Prostate gland (tissue), 2 donors: Measurements from ENCODE around the gene ERC2. TPM values are rescaled to one million over a fixed set of nuclear protein-coding genes. Genes with fewer than 3 reads are reported as not detected.

ENCODE experiments used
- DNase-seq: peaks from one replicate; pipeline ENCODE4 v3.0.0-alpha.2; 2019; ENCODE audit warnings: low spot score
- H3K27ac ChIP-seq, 2 donors: fragments of 200-600 bp; sonication (generic); 2 replicates each; pipeline ENCODE4 v1.5.1; 2017 to 2019
- H3K27me3 ChIP-seq: fragments of 200-600 bp; sonication (generic); replicated peaks from 2 replicates; pipeline ENCODE4 v1.5.1; 2019; ENCODE audit not compliant: insufficient read depth
- H3K36me3 ChIP-seq, 2 donors: fragments of 200-600 bp; sonication (generic); 1 replicate in 1 of 2; 2 replicates in 1 of 2; pipeline versions ENCODE4 v1.5.1 to v1.8.1; 2017 to 2019
- H3K4me1 ChIP-seq: fragments of 200-600 bp; sonication (generic); replicated peaks from 2 replicates; pipeline ENCODE4 v1.5.1; 2019
- H3K4me3 ChIP-seq, 2 donors: fragments of 200-600 bp; sonication (generic); 2 replicates each; pipeline ENCODE4 v1.5.1; 2017 to 2019
- H3K9me3 ChIP-seq: fragments of 200-600 bp; sonication (generic); 2 replicates; pipeline ENCODE4 v1.5.1; 2017
- POLR2A ChIP-seq: fragments of 450-650 bp; IDR thresholded peaks from one replicate; pipeline ENCODE4 v1.6.1; 2016; ENCODE audit warnings: antibody characterized with exemption, mild to moderate bottlenecking
- POLR2AphosphoS5 ChIP-seq: sonication (generic); formaldehyde crosslinking; IDR thresholded peaks from one replicate; pipeline ENCODE4 v1.6.1; 2017; ENCODE audit warnings: antibody characterized with exemption
- WGBS: methylation state at CpG from one replicate; pipeline ENCODE4 v1.1.5; 2018; 5-methylcytosine and 5-hydroxymethylcytosine counted together
- intact Hi-C: fragments of 100-400 bp; cut with DNase I; formaldehyde crosslinking; loops from one replicate; pipeline ENCODE4 v1.14.2; 2022
- total RNA-seq, 2 donors: library from RNA; depleted of rRNA; stranded (reverse); fragments of >200 nt; gene quantifications; one replicate each; pipeline ENCODE4 v1.1.0, GENCODE V29; 2016
- TF ChIP-seq, protein P1 (sequence below), 4 experiments: fragments of 200-600 bp in 2 of 4; fragments of 450-650 bp in 2 of 4; sonication (generic) in 2 of 4; IDR thresholded peaks; 1 replicate in 3 of 4; 2 replicates in 1 of 4; pipeline ENCODE4 v1.5.1; 2016 to 2019; ENCODE audit warnings: antibody characterized with exemption in 4 of 4, mild to moderate bottlenecking in 2 of 4, moderate library complexity in 2 of 4

The ERC2 gene
- total RNA-seq, 2 donors from 2014 or later = 1.0 to 2.7 TPM

- intact Hi-C loops = no loop called here
- no peaks in the 10 kb centered on the region for H3K27me3 ChIP-seq
- H3K9me3 ChIP-seq = no peaks in the 10 kb centered on the region
- no peak for DNase-seq
- no peak overlapping the region for H3K4me3 ChIP-seq
- WGBS = 82% methylated on average over 7 of the region's 7 CpGs
- no peak overlapping the region for H3K27ac ChIP-seq
- TF ChIP-seq POLR2A (no peak), POLR2AphosphoS5 (no peak)
- TF ChIP-seq, protein P1, sequence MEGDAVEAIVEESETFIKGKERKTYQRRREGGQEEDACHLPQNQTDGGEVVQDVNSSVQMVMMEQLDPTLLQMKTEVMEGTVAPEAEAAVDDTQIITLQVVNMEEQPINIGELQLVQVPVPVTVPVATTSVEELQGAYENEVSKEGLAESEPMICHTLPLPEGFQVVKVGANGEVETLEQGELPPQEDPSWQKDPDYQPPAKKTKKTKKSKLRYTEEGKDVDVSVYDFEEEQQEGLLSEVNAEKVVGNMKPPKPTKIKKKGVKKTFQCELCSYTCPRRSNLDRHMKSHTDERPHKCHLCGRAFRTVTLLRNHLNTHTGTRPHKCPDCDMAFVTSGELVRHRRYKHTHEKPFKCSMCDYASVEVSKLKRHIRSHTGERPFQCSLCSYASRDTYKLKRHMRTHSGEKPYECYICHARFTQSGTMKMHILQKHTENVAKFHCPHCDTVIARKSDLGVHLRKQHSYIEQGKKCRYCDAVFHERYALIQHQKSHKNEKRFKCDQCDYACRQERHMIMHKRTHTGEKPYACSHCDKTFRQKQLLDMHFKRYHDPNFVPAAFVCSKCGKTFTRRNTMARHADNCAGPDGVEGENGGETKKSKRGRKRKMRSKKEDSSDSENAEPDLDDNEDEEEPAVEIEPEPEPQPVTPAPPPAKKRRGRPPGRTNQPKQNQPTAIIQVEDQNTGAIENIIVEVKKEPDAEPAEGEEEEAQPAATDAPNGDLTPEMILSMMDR (IDR thresholded peaks at IDR 0.05) = no peak
- H3K36me3 ChIP-seq = no peaks in the 10 kb centered on the region
- no peaks in the 10 kb centered on the region for H3K4me1 ChIP-seq
These were observed 663.8 kb downstream of the ERC2 start for GRCh38 chr3:55804170-55805095.

DNA sequence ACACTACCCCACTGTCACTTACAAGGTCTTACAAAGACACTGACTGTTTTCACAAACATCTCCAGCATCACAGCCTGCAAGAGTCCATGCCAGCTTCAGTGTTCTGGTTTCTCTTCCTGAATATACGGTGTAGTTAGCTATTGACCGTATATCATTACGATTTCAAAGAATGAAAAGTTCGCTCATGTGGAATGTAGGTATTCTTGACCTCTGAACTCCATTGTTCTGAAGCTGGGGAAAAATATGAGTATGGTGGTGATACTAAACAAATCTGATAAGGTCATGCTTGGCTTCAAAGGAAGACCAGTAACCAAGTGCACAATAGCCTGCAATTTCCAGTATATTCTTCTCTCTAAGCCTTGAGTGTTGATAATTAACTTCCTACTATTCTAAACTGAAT is 665.5 kb downstream of the ERC2 start:
- Histone ChIP-seq H3K4me3 (no peak overlapping the region), H3K36me3 (no peaks in the 10 kb centered on the region), H3K27ac (no peak overlapping the region), H3K27me3 (no peaks in the 10 kb centered on the region), H3K4me1 (no peaks in the 10 kb centered on the region), H3K9me3 (no peaks in the 10 kb centered on the region)
- no peak for TF ChIP-seq POLR2AphosphoS5
- TF ChIP-seq, protein P1 (IDR thresholded peaks at IDR 0.05) = no peak
- TF ChIP-seq POLR2A = no peak
- no peak for DNase-seq
- intact Hi-C loops = no loop called here
- 89% methylated on average over 4 of the region's 4 CpGs for WGBS

DNA sequence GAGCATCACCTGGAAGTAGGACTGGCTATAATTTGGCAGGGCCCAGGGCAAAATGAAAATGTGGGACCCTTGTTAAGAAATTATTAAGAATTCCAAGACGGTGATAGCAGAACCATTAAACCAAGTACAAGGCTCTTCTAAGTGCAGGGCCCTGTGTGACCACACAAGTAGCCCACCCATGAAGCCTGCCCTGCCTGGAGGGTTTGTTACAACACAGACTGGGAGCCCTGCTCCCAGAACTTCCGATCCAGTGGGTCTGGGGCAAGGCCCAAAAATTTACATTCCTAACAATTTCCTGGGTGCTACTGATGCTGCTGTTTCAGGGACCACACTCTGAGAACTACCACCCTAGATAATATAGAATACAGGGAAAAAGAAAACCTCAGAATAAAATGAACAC is 666.6 kb downstream of the ERC2 start:
- no peak for DNase-seq
- no peaks in the 10 kb centered on the region for H3K9me3 ChIP-seq
- intact Hi-C loops = no loop called here
- no peaks in the 10 kb centered on the region for H3K36me3 ChIP-seq
- no peak overlapping the region for H3K4me3 ChIP-seq
- no peaks in the 10 kb centered on the region for H3K27me3 ChIP-seq
- H3K4me1 ChIP-seq = no peaks in the 10 kb centered on the region
- WGBS = 75% methylated on average over 2 of the region's 2 CpGs
- H3K27ac ChIP-seq = no peak overlapping the region
- TF ChIP-seq, protein P1 (IDR thresholded peaks at IDR 0.05) = no peak
- no peak for TF ChIP-seq POLR2AphosphoS5
- TF ChIP-seq POLR2A = no peak

GRCh38 chr3:55801068-55801467 is 667.2 kb downstream of the ERC2 start:
- Histone ChIP-seq H3K9me3 (no peaks in the 10 kb centered on the region), H3K36me3 (no peaks in the 10 kb centered on the region), H3K4me3 (no peak overlapping the region), H3K4me1 (no peaks in the 10 kb centered on the region), H3K27ac (no peak overlapping the region), H3K27me3 (no peaks in the 10 kb centered on the region)
- intact Hi-C loops = no loop called here
- WGBS = 57% methylated on average over 3 of the region's 3 CpGs
- TF ChIP-seq POLR2A (no peak), POLR2AphosphoS5 (no peak)
- TF ChIP-seq, protein P1 (IDR thresholded peaks at IDR 0.05) = no peak
- DNase-seq = no peak

GRCh38 chr3:55797775-55798174 is 670.5 kb downstream of the ERC2 start:
- no peaks in the 10 kb centered on the region for H3K27me3 ChIP-seq
- H3K27ac ChIP-seq = no peak overlapping the region
- H3K4me3 ChIP-seq = no peak overlapping the region
- no peaks in the 10 kb centered on the region for H3K4me1 ChIP-seq
- WGBS = 98% methylated on average over 1 of the region's 1 CpG
- no peak for DNase-seq
- no peaks in the 10 kb centered on the region for H3K9me3 ChIP-seq
- H3K36me3 ChIP-seq = no peaks in the 10 kb centered on the region
- intact Hi-C loops = no loop called here
- no peak for TF ChIP-seq POLR2AphosphoS5
- TF ChIP-seq, protein P1 (IDR thresholded peaks at IDR 0.05) = no peak
- no peak for TF ChIP-seq POLR2A
